ENCODE results near the gene SIGLEC9.

DNA sequence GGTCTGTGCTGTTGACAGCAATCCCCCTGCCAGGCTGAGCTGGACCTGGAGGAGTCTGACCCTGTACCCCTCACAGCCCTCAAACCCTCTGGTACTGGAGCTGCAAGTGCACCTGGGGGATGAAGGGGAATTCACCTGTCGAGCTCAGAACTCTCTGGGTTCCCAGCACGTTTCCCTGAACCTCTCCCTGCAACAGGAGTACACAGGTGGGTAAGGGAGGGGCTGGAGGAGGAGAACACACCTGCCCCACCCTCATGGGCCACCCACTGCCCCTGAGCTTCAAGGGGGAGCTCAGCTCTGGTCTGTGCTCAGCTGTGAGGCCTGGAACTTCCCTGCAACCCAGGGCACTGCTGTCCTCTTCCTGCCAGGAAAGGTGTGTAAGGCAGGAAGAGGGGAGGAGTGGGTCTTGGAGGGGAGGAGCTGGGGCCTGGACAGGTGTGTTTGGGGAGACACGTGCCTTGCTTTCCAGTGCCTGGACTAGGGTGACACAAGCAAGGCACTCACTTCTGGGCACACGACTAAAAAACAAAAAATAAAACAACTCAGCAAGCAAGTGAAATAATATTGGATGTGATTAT, 21.3 kb downstream of the SIGLEC9 start:
- TF ChIP-seq, protein P1, sequence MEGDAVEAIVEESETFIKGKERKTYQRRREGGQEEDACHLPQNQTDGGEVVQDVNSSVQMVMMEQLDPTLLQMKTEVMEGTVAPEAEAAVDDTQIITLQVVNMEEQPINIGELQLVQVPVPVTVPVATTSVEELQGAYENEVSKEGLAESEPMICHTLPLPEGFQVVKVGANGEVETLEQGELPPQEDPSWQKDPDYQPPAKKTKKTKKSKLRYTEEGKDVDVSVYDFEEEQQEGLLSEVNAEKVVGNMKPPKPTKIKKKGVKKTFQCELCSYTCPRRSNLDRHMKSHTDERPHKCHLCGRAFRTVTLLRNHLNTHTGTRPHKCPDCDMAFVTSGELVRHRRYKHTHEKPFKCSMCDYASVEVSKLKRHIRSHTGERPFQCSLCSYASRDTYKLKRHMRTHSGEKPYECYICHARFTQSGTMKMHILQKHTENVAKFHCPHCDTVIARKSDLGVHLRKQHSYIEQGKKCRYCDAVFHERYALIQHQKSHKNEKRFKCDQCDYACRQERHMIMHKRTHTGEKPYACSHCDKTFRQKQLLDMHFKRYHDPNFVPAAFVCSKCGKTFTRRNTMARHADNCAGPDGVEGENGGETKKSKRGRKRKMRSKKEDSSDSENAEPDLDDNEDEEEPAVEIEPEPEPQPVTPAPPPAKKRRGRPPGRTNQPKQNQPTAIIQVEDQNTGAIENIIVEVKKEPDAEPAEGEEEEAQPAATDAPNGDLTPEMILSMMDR (conservative IDR thresholded peaks at IDR 0.05; ENCODE audit: low read length): no peak
- TF ChIP-seq EZH2phosphoT487 (IDR thresholded peaks at IDR 0.05; ENCODE audit: borderline replicate concordance): no peak
